ENCODE data around the gene MICALL2.

Gene MICALL2

GRCh38 chr7:1412322-1413261 is 46.7 kb downstream of the MICALL2 start:
- peak in 12 of 14 donors; percentile 2 to 84 (median 42) for DNase-seq

GRCh38 chr7:1411414-1411813 is 47.9 kb downstream of the MICALL2 start:
- no peak for DNase-seq

- DNase-seq: no peak
These were observed 48.3 kb downstream of the MICALL2 start for GRCh38 chr7:1410992-1411391.

GRCh38 chr7:1409555-1409954 is 49.7 kb downstream of the MICALL2 start:
- DNase-seq: no peak

- no peak for DNase-seq
These were observed 50.8 kb downstream of the MICALL2 start for GRCh38 chr7:1408466-1408865.

GRCh38 chr7:1407892-1408291 is 51.4 kb downstream of the MICALL2 start:
- no peak for DNase-seq

- DNase-seq: no peak
These were observed 54.2 kb downstream of the MICALL2 start for GRCh38 chr7:1404898-1405548.

GRCh38 chr7:1404460-1404809 is 54.8 kb downstream of the MICALL2 start:
- DNase-seq: no peak

GRCh38 chr7:1403638-1404459 is 55.4 kb downstream of the MICALL2 start:
- DNase-seq: peak in 2 of 14 donors; percentile 4 to 68

- no peak for DNase-seq
These were observed 56.3 kb downstream of the MICALL2 start for GRCh38 chr7:1402791-1403637.

- no peak for DNase-seq
These were observed 57.0 kb downstream of the MICALL2 start for GRCh38 chr7:1402110-1402790.

- DNase-seq: no peak
These were observed 58.3 kb downstream of the MICALL2 start for GRCh38 chr7:1401011-1401410.

- no peak for DNase-seq
These were observed 58.9 kb downstream of the MICALL2 start for GRCh38 chr7:1400371-1400770.

- no peak for DNase-seq
These were observed 61.6 kb downstream of the MICALL2 start for GRCh38 chr7:1397491-1398327.

GRCh38 chr7:1396195-1396594 is 63.1 kb downstream of the MICALL2 start:
- no peak for DNase-seq

GRCh38 chr7:1395211-1396070 is 63.8 kb downstream of the MICALL2 start:
- DNase-seq: no peak

- DNase-seq: no peak
These were observed 64.9 kb downstream of the MICALL2 start for GRCh38 chr7:1394371-1394770.

- DNase-seq: no peak
These were observed 65.8 kb downstream of the MICALL2 start for GRCh38 chr7:1393421-1393820.

- no peak for DNase-seq
These were observed 66.7 kb downstream of the MICALL2 start for GRCh38 chr7:1392556-1392955.

Data from C1 segment of cervical spinal cord (tissue), 14 donors.